DOHH2 (cell line): Measurements from ENCODE around the gene FBN1.

Experiments used
- H3F3A ChIP-seq: fragments of 200-600 bp; sonication (generic), shearing (Covaris generic); 2 replicates; pipeline ENCODE4 v1.6.0; 2016; ENCODE audit warnings: antibody characterized with exemption, mild to moderate bottlenecking; ENCODE audit not compliant: control insufficient read depth, insufficient read depth
- H3K27ac ChIP-seq: fragments of 200-600 bp; sonication (generic); 2 replicates; pipeline ENCODE4 v1.5.1; 2014; ENCODE audit warnings: low read depth, mild to moderate bottlenecking, low read length, moderate library complexity
- H3K27me3 ChIP-seq: fragments of 200-600 bp; sonication (generic); 2 replicates; pipeline ENCODE4 v1.6.1; 2014; ENCODE audit warnings: mild to moderate bottlenecking, low read length, mixed read lengths; ENCODE audit not compliant: control insufficient read depth
- H3K36me3 ChIP-seq: fragments of 200-600 bp; sonication (generic); 2 replicates; pipeline ENCODE4 v1.6.1; 2014; ENCODE audit warnings: mild to moderate bottlenecking, low read length, moderate library complexity, mixed read lengths; ENCODE audit not compliant: control insufficient read depth
- H3K4me1 ChIP-seq: fragments of 200-600 bp; sonication (generic); 2 replicates; pipeline ENCODE4 v1.6.1; 2014; ENCODE audit warnings: mild to moderate bottlenecking, low read length, mixed read lengths; ENCODE audit not compliant: control insufficient read depth
- H3K4me2 ChIP-seq: fragments of 200-600 bp; sonication (generic); 2 replicates; pipeline ENCODE4 v1.6.0; 2014; ENCODE audit warnings: mild to moderate bottlenecking, low read length, moderate library complexity
- H3K4me3 ChIP-seq: fragments of 200-600 bp; sonication (generic); 2 replicates; pipeline ENCODE4 v1.5.1; 2014; ENCODE audit warnings: mild to moderate bottlenecking, low read length, mixed read lengths
- H3K79me2 ChIP-seq: fragments of 200-600 bp; sonication (generic); 2 replicates; pipeline ENCODE4 v1.6.1; 2014; ENCODE audit warnings: mild to moderate bottlenecking, low read length, mixed read lengths; ENCODE audit not compliant: control insufficient read depth
- H3K9me2 ChIP-seq: fragments of 200-600 bp; sonication (generic); replicated peaks from 2 replicates; pipeline ENCODE4 v1.6.1; 2014; ENCODE audit warnings: mild to moderate bottlenecking, low read length, mixed read lengths; ENCODE audit not compliant: control insufficient read depth
- H3K9me3 ChIP-seq: fragments of 200-600 bp; sonication (generic); 2 replicates; pipeline ENCODE4 v1.6.1; 2014; ENCODE audit warnings: antibody characterized with exemption, low read length, mixed read lengths; ENCODE audit not compliant: control insufficient read depth, insufficient read depth
- H4K20me1 ChIP-seq: fragments of 200-600 bp; sonication (generic); 2 replicates; pipeline ENCODE4 v1.6.0; 2014; ENCODE audit warnings: low read depth, mild to moderate bottlenecking, antibody characterized with exemption, low read length, moderate library complexity; ENCODE audit not compliant: control insufficient read depth, insufficient read depth
- EZH2phosphoT487 ChIP-seq: fragments of 200-600 bp; sonication (generic); IDR thresholded peaks from 2 replicates; pipeline ENCODE4 v1.6.1; 2017; ENCODE audit warnings: borderline replicate concordance, mild to moderate bottlenecking, antibody characterized with exemption, low read length, moderate library complexity, mixed read lengths
- TF ChIP-seq, protein P1 (sequence below): fragments of 200-600 bp; sonication (generic); IDR thresholded peaks from one replicate; pipeline ENCODE4 v1.5.1; 2014; ENCODE audit warnings: antibody characterized with exemption, mild to moderate bottlenecking, low read depth, low read length; ENCODE audit not compliant: poor library complexity, severe bottlenecking

Gene FBN1

GRCh38 chr15:48361685-48362084 lies 283.8 kb downstream of the FBN1 start:
- Histone ChIP-seq H3K4me3 (no peak overlapping the region), H3K27ac (no peak overlapping the region), H3F3A (no peaks in the 10 kb centered on the region), H3K9me3 (no peaks in the 10 kb centered on the region), H3K9me2 (no peaks in the 10 kb centered on the region), H3K4me1 (peaks cover 12% of the 10 kb centered on the region), H3K79me2 (no peaks in the 10 kb centered on the region), H4K20me1 (no peaks in the 10 kb centered on the region), H3K27me3 (no peaks in the 10 kb centered on the region), H3K36me3 (no peaks in the 10 kb centered on the region), H3K4me2 (no peak overlapping the region)
- no peak for TF ChIP-seq EZH2phosphoT487
- TF ChIP-seq, protein P1, sequence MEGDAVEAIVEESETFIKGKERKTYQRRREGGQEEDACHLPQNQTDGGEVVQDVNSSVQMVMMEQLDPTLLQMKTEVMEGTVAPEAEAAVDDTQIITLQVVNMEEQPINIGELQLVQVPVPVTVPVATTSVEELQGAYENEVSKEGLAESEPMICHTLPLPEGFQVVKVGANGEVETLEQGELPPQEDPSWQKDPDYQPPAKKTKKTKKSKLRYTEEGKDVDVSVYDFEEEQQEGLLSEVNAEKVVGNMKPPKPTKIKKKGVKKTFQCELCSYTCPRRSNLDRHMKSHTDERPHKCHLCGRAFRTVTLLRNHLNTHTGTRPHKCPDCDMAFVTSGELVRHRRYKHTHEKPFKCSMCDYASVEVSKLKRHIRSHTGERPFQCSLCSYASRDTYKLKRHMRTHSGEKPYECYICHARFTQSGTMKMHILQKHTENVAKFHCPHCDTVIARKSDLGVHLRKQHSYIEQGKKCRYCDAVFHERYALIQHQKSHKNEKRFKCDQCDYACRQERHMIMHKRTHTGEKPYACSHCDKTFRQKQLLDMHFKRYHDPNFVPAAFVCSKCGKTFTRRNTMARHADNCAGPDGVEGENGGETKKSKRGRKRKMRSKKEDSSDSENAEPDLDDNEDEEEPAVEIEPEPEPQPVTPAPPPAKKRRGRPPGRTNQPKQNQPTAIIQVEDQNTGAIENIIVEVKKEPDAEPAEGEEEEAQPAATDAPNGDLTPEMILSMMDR = no peak

GRCh38 chr15:48360841-48361240 lies 284.7 kb downstream of the FBN1 start:
- Histone ChIP-seq H3K4me3 (no peak overlapping the region), H3K27me3 (no peaks in the 10 kb centered on the region), H4K20me1 (no peaks in the 10 kb centered on the region), H3K4me1 (peaks cover 12% of the 10 kb centered on the region), H3F3A (no peaks in the 10 kb centered on the region), H3K36me3 (no peaks in the 10 kb centered on the region), H3K9me2 (no peaks in the 10 kb centered on the region), H3K27ac (no peak overlapping the region), H3K4me2 (no peak overlapping the region), H3K79me2 (no peaks in the 10 kb centered on the region), H3K9me3 (no peaks in the 10 kb centered on the region)
- TF ChIP-seq, protein P1 = no peak
- TF ChIP-seq EZH2phosphoT487 = no peak
